GM19043 (cell line): ENCODE data around the gene EXOSC5.
"Not testable (repeated sequence)": the region's sequence is repeated elsewhere in the genome, so short reads cannot be mapped to it uniquely, and the experiment has no call there.

Experiments
- ATAC-seq: cut with Tn5 transposase; IDR thresholded peaks from one replicate; pipeline ENCODE4 v1.9.1; 2021; ENCODE audit warnings: low read depth; ENCODE audit not compliant: unreplicated experiment

EXOSC5 gene

DNA sequence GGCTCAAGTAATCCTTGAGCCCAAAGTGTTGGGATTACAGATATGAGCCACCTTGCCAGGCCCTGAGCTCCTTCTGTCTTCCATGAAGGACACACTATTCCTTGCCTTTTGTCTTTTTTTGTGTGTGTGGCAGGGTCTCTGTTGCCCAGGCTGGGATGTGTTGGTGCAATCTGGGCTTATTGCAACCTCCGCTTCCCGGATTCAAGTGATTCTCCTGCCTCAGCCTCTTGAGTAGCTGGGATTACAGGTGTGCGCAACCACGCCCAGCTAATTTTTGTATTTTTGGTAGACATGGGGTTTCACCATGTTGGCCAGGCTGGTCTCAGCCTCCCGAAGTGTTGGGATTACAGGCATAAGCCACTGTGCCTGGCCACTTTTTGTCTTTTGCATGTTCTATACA, 11.7 kb upstream of the EXOSC5 start:
- ATAC-seq: not testable (repeated sequence)

DNA sequence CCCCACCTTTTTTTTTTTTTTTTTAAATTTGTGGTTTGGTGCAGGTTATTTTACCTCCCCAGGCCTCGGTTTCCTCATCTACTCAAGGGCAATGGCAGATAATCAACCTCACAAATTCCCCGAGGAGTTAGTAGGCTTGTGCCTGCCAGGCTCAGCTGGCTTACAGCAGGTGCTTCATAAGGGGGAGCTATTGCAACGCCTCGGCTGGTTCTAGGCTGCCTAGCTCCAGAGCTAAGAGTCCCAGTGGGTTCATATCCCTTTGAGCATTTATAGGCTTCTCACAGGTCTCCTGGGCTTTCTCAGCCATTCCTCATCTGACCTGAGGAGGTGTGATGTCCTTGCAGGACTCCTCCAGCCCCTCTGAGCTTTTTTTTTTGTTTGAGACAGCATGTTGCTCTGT, 11.1 kb upstream of the EXOSC5 start:
- no peak for ATAC-seq

- ATAC-seq: no peak
Observed at GRCh38 chr19:41407271-41407670, 10.1 kb upstream of the EXOSC5 start.

DNA sequence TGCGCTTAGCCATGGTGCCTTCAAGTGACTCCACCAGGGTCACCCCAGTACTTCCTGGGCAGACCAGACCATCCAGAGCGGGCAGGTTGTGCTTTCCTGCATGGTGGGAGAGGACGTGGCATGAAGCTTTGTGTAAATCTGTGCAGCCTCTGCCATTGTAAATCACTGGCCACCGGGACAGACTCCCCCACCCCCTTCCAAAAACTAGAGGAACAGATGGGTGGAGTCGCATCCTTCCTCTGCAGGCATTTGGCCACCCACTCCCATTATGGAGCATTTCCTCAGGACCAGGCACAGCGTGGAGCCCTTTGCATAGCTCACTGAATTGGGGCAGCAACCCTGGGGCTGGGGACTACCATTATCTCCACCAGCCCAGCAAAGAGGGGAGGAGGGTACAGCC, 8.6 kb upstream of the EXOSC5 start:
- no peak for ATAC-seq

GRCh38 chr19:41403181-41403970, 6.2 kb upstream of the EXOSC5 start:
- ATAC-seq: no peak

- ATAC-seq: no peak
Observed at GRCh38 chr19:41402010-41402409, 4.9 kb upstream of the EXOSC5 start.

DNA sequence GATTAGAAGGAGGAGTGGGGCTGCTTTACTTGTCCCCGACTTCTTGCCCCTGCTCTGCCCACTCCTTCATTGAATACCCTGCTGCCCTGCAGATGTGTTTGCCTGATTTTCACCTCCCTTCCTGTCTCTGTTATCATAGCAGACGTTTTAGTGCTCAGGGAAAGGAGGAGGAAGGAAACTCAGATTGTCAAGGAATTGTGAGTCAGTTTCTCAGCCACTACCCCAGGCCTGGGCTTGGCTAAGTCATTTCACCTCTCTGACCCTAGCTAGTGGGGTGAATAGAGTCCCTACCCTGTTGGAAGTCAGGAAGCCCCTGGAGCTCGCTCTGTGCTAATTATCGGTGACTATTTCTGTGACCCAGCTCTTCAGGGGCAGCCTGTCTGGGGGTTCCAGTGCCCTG, 4.3 kb upstream of the EXOSC5 start:
- no peak for ATAC-seq

- ATAC-seq: no peak
Observed at GRCh38 chr19:41399525-41399924, 2.4 kb upstream of the EXOSC5 start.

- ATAC-seq: no peak
Observed at GRCh38 chr19:41399091-41399490, 1.9 kb upstream of the EXOSC5 start.

DNA sequence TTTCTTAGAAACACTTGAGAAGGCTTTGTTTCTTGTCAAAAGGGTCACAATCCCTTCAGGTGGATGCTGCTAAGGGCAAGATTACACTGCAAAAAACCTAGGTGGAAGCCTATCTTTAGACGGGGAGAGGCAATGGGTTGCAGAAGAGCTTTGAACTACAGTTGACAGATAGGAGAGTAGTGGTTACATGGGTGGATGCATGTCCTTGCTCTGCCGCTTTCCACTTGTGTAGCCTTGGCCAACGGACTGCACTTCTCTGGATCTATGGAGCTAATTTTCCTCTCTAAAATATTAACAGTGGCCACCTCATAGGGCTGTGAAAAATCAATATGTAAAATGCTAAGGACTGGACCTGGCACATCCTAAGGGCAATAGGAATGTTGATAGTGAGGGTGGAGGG, 1.4 kb upstream of the EXOSC5 start:
- ATAC-seq: no peak

DNA sequence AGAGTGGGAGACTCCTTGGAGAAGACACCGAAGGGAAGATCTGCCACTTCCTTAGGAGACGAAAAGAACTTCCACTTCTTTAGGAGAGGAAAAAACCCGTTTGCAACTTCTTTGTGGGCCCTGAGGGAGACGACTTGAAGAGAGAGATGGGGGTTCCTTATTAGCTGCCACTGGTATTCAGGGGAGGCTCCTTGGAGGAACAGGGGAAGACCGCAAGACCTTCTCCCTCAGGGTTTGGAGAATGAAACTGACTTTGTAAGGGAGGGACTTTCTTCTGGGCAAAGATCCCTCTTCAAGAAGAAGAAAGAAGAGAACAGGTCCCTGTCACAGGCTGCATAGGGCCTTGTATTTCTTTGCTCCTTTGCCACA, 875 bp upstream of the EXOSC5 start:
- no peak for ATAC-seq

DNA sequence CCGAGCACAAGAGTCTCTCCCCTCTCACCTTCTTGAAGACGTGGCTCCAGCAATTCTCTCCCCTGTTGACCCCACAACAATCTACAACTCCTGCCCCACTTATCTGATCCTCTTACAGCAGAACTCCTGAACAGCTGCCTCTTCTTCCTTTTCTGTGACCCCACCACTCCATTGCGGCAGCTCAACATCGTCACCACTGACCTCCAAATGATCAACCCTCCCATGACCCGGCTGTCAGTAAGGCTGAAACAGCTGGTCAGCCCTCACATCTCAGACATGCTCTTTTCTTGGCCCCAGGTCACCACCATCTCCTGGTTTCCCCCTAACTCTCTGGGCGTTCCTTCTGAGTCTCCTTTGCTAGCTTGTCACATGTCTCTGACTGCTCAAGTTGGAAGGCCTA, 1.8 kb downstream of the EXOSC5 start:
- ATAC-seq: no peak

- no peak for ATAC-seq
Observed at GRCh38 chr19:41392775-41393174, 4.4 kb downstream of the EXOSC5 start.

GRCh38 chr19:41391618-41392017, 5.5 kb downstream of the EXOSC5 start:
- no peak for ATAC-seq

DNA sequence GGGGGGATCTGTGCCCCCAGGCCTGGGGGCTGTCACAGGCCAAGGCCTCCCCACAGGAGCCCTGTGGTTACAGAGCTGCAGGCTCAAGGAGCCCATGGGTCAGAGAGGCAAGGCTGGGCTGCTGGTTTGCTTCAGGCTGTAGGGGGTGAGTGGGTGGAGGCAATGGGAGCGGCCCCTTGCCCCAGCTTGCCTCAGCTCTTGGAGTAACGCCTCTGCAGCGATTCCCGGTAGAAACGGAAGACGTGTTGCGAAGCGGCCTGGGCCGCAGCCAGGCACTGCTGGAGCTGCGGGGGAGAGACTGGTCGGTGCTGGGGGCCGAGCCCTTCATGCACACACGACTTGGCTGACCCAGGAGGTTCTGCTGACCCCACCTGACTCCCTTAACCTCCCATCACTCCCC, 10.7 kb downstream of the EXOSC5 start:
- ATAC-seq: no peak

GRCh38 chr19:41384351-41384750, 12.8 kb downstream of the EXOSC5 start:
- ATAC-seq: no peak

DNA sequence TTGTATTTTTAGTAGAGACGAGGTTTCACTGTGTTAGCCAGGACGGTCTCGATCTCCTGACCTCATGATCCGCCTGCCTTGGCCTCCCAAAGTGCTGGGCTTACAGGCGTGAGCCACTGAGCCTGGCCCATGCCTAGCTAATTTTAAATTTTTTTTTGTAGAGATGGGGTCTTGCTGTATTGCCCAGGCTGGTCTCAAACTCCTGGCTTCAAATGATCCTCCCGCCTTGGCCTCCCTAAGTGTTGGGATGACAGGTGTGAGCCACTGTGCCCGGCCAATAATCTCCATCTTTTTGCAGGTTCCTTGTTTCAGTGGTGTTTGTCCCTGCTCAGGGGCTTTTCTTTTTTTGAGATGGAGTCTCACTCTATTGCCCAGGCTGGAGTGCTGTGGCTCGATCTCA, 15.6 kb downstream of the EXOSC5 start:
- ATAC-seq: not testable (repeated sequence)

GRCh38 chr19:41377977-41378709, 19.0 kb downstream of the EXOSC5 start:
- no peak for ATAC-seq

GRCh38 chr19:41376998-41377365, 20.2 kb downstream of the EXOSC5 start:
- no peak for ATAC-seq

DNA sequence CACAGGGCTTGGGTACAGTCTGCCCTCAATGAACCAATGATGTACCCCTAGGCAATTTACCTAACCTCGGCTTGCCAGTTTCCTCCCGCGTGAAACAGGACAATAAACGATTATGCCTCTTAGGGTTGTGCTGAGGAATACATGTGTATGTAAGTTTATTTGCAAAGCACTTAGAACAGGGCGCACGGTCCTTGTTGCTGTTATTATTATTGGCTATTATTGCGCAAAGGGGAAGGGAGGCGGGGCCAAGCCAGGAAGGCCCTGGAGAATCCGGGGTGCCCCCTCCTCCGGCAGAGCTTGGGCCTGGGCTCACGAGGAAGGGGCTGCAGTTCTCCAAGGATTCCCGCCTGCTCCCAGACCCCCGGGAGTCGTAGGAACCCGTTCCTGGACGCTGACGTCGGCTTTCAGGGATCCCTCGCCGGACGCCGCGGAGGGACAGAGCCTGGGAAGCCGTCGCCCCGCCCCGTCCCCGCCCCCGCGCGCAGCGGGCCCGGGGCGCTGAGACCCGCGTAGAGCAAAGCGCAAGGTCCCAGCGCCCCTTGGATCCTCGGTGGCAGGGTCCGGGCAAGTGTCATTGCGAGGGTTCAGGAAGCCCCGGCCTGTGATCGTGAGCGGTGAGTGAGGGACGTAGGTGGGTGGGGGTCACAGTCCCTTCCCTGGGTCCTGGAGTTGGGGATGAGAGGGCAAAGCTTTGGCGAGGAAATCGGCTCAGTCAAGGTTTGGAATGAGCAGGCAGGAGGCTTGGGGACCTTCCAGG, 20.7 kb downstream of the EXOSC5 start, which contains the start of gene TMEM91:
TMEM91 (plus strand) TSS at position 293 of the 757 bp plus-strand sequence. CDS start 1,777 bp downstream, outside the sequence.
- no peak for ATAC-seq

DNA sequence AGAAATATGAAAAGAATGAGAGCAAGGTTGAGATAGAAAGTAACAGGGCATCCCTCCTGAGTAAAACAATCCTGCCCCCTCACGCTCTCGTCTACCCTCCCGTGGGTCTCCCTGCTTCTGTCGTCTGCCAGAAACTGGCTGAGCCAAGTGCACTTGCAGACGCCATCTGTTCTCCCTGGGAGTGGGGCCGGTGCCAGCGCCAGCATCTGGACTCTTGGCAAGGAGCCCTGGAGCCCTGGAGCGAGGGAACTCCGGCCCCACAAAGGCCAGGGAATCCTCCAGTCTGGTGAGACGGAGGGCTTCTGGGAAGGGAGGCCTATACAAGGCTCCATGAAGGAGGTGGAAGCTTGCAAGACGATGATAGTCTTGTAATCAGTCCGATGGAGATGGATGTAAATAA, 23.2 kb downstream of the EXOSC5 start:
- no peak for ATAC-seq
